ENCODE data around the gene COL18A1.

- TF ChIP-seq, protein P1, sequence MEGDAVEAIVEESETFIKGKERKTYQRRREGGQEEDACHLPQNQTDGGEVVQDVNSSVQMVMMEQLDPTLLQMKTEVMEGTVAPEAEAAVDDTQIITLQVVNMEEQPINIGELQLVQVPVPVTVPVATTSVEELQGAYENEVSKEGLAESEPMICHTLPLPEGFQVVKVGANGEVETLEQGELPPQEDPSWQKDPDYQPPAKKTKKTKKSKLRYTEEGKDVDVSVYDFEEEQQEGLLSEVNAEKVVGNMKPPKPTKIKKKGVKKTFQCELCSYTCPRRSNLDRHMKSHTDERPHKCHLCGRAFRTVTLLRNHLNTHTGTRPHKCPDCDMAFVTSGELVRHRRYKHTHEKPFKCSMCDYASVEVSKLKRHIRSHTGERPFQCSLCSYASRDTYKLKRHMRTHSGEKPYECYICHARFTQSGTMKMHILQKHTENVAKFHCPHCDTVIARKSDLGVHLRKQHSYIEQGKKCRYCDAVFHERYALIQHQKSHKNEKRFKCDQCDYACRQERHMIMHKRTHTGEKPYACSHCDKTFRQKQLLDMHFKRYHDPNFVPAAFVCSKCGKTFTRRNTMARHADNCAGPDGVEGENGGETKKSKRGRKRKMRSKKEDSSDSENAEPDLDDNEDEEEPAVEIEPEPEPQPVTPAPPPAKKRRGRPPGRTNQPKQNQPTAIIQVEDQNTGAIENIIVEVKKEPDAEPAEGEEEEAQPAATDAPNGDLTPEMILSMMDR (conservative IDR thresholded peaks at IDR 0.05; ENCODE audit: low read depth, low read length), result no peak
- no peak for TF ChIP-seq EZH2 (IDR thresholded peaks at IDR 0.05; ENCODE audit: low read length, unreplicated experiment)
Measured at GRCh38 chr21:45489722-45489982, 84.7 kb downstream of the COL18A1 start.
